HepG2 (cell line): ENCODE measurements around the gene ITPK1. TPM values are rescaled to one million over a fixed set of nuclear protein-coding genes. Genes with fewer than 3 reads are reported as not detected.

ENCODE experiments used
- ASH2L ChIP-seq: fragments of 300-600, 200-600 bp; sonication (generic); IDR thresholded peaks from 2 replicates; pipeline ENCODE4 v1.7.0; 2017; ENCODE audit warnings: low read depth, mild to moderate bottlenecking, moderate library complexity, mixed read lengths, low read length; ENCODE audit not compliant: insufficient read length
- FOXJ3 ChIP-seq: sonication (generic); formaldehyde crosslinking; IDR thresholded peaks from 2 replicates; pipeline ENCODE4 v1.4.0; 2020; ENCODE audit warnings: missing genetic modification reagents, mild to moderate bottlenecking, borderline replicate concordance
- KDM4B ChIP-seq: sonication (generic); formaldehyde crosslinking; IDR thresholded peaks from 2 replicates; pipeline ENCODE4 v1.4.0; 2020; ENCODE audit warnings: missing genetic modification reagents
- MIXL1 ChIP-seq: IDR thresholded peaks from 2 replicates; pipeline ENCODE4 v1.6.1; 2016
- MXD4 ChIP-seq: IDR thresholded peaks from 2 replicates; pipeline ENCODE4 v1.6.1; 2016; ENCODE audit warnings: mild to moderate bottlenecking, missing biosample characterization, missing genetic modification reagents
- NFATC3 ChIP-seq: sonication (generic); formaldehyde crosslinking; IDR thresholded peaks from 2 replicates; pipeline ENCODE4 v1.5.1; 2020; ENCODE audit warnings: mild to moderate bottlenecking, missing genetic modification reagents
- POLR2AphosphoS2 ChIP-seq: IDR thresholded peaks from 2 replicates; pipeline ENCODE4 v1.6.1; 2011; ENCODE audit warnings: low read depth, low read length, improper control_type of control experiment
- RBM22 ChIP-seq: fragments of 200-400 bp; formaldehyde crosslinking; optimal IDR thresholded peaks from 2 replicates; pipeline ENCODE3; 2017; ENCODE audit warnings: mild to moderate bottlenecking, low read length, moderate library complexity
- TBX3 ChIP-seq: fragments of 450-650 bp; IDR thresholded peaks from 2 replicates; pipeline ENCODE4 v1.6.1; 2017; ENCODE audit warnings: antibody characterized with exemption, mild to moderate bottlenecking, inconsistent platforms, borderline replicate concordance
- USF2 ChIP-seq, 2 experiments: sonication (generic) in 1 of 2; formaldehyde crosslinking in 1 of 2; IDR thresholded peaks; 2 replicates each; pipeline versions ENCODE4 v1.5.1 to v1.6.1; 2011 to 2020; ENCODE audit warnings: borderline replicate concordance in 1 of 2, low read depth in 1 of 2, low read length in 1 of 2, mild to moderate bottlenecking in 1 of 2, missing genetic modification reagents in 1 of 2, moderate library complexity in 1 of 2
- ZNF234 ChIP-seq: sonication (generic); formaldehyde crosslinking; conservative IDR thresholded peaks from 2 replicates; pipeline ENCODE4 v1.5.1; 2020; ENCODE audit warnings: mild to moderate bottlenecking, missing genetic modification reagents
- ZNF652 ChIP-seq: IDR thresholded peaks from 2 replicates; pipeline ENCODE4 v1.6.1; 2016; ENCODE audit warnings: low read depth, borderline replicate concordance
- polyA plus RNA-seq, 8 experiments: library from polyadenylated mRNA; depleted of rRNA in 3 of 8; stranded (reverse) in 7 of 8; unstranded in 1 of 8; fragments of >200 nt; fragmentation: Illumina TruSeq in 4 of 8; extraction: Trizol in 4 of 8; gene quantifications; 2 replicates each; pipeline versions ENCODE4 v1.2.1 to v1.2.3, GENCODE V29; 2011 to 2016; ENCODE audit warnings: low read depth in 4 of 8, missing spikeins in 1 of 8, mixed read lengths in 1 of 8; ENCODE audit not compliant: insufficient read depth in 1 of 8
- total RNA-seq, 5 experiments: library from RNA; depleted of rRNA; stranded (reverse); fragments of >200 nt; fragmentation: Illumina TruSeq; extraction: Trizol; gene quantifications; 2 replicates each; pipeline ENCODE4 v1.2.3, GENCODE V29; 2016; ENCODE audit warnings: low read depth in 1 of 5
- TF ChIP-seq, protein P1 (sequence below): sonication (generic); formaldehyde crosslinking; IDR thresholded peaks from 2 replicates; pipeline ENCODE4 v1.4.0; 2020; ENCODE audit warnings: missing genetic modification reagents
- TF ChIP-seq, protein P2 (sequence below): sonication (generic); formaldehyde crosslinking; IDR thresholded peaks from 2 replicates; pipeline ENCODE4 v1.4.0; 2020; ENCODE audit warnings: mild to moderate bottlenecking, missing genetic modification reagents
- TF ChIP-seq, protein P3 (sequence below): sonication (generic); formaldehyde crosslinking; IDR thresholded peaks from 2 replicates; pipeline ENCODE4 v1.4.0; 2020; ENCODE audit warnings: mild to moderate bottlenecking, low read depth, missing genetic modification reagents
- TF ChIP-seq, protein P4 (sequence below), 2 experiments: sonication (generic) in 1 of 2; formaldehyde crosslinking in 1 of 2; IDR thresholded peaks; 2 replicates each; pipeline versions ENCODE4 v1.6.1 to v1.9.0; 2014 to 2022; ENCODE audit warnings: antibody characterized with exemption in 1 of 2, borderline replicate concordance in 1 of 2, inconsistent platforms in 1 of 2, low read depth in 1 of 2, missing genetic modification reagents in 1 of 2

ITPK1 gene
- total and polyA plus RNA-seq, 2 of the 13 experiments (the other 11 are each of a cell fraction or from before 2014, with no cell fraction given): 20.5 to 47.5 TPM

- TF ChIP-seq, protein P1, sequence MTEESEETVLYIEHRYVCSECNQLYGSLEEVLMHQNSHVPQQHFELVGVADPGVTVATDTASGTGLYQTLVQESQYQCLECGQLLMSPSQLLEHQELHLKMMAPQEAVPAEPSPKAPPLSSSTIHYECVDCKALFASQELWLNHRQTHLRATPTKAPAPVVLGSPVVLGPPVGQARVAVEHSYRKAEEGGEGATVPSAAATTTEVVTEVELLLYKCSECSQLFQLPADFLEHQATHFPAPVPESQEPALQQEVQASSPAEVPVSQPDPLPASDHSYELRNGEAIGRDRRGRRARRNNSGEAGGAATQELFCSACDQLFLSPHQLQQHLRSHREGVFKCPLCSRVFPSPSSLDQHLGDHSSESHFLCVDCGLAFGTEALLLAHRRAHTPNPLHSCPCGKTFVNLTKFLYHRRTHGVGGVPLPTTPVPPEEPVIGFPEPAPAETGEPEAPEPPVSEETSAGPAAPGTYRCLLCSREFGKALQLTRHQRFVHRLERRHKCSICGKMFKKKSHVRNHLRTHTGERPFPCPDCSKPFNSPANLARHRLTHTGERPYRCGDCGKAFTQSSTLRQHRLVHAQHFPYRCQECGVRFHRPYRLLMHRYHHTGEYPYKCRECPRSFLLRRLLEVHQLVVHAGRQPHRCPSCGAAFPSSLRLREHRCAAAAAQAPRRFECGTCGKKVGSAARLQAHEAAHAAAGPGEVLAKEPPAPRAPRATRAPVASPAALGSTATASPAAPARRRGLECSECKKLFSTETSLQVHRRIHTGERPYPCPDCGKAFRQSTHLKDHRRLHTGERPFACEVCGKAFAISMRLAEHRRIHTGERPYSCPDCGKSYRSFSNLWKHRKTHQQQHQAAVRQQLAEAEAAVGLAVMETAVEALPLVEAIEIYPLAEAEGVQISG (CRISPR knock-in tag): peak; percentile 56
- TF ChIP-seq MIXL1 (CRISPR knock-in tag) (peak; percentile 77; the same call in 1 of the 2 replicates), FOXJ3 (CRISPR knock-in tag) (peak; percentile 85; the same call in 1 of the 2 replicates), RBM22 (no peak), ASH2L (peak; percentile 51), ZNF652 (CRISPR knock-in tag) (peak; percentile 86), NFATC3 (CRISPR knock-in tag) (no peak), KDM4B (no peak), USF2 (IDR thresholded peaks at IDR 0.05; ENCODE audit: low read depth, low read length) (no peak), USF2 (CRISPR knock-in tag; IDR thresholded peaks at IDR 0.05; ENCODE audit: borderline replicate concordance) (no peak), TBX3 (peak; percentile 65; the same call in 1 of the 2 replicates), ZNF234 (CRISPR knock-in tag) (no peak), POLR2AphosphoS2 (no peak), MXD4 (CRISPR knock-in tag) (no peak)
- TF ChIP-seq, protein P2, sequence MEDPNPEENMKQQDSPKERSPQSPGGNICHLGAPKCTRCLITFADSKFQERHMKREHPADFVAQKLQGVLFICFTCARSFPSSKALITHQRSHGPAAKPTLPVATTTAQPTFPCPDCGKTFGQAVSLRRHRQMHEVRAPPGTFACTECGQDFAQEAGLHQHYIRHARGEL (CRISPR knock-in tag): no peak
- TF ChIP-seq, protein P3, sequence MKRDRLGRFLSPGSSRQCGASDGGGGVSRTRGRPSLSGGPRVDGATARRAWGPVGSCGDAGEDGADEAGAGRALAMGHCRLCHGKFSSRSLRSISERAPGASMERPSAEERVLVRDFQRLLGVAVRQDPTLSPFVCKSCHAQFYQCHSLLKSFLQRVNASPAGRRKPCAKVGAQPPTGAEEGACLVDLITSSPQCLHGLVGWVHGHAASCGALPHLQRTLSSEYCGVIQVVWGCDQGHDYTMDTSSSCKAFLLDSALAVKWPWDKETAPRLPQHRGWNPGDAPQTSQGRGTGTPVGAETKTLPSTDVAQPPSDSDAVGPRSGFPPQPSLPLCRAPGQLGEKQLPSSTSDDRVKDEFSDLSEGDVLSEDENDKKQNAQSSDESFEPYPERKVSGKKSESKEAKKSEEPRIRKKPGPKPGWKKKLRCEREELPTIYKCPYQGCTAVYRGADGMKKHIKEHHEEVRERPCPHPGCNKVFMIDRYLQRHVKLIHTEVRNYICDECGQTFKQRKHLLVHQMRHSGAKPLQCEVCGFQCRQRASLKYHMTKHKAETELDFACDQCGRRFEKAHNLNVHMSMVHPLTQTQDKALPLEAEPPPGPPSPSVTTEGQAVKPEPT: no peak
- TF ChIP-seq, protein P4, sequence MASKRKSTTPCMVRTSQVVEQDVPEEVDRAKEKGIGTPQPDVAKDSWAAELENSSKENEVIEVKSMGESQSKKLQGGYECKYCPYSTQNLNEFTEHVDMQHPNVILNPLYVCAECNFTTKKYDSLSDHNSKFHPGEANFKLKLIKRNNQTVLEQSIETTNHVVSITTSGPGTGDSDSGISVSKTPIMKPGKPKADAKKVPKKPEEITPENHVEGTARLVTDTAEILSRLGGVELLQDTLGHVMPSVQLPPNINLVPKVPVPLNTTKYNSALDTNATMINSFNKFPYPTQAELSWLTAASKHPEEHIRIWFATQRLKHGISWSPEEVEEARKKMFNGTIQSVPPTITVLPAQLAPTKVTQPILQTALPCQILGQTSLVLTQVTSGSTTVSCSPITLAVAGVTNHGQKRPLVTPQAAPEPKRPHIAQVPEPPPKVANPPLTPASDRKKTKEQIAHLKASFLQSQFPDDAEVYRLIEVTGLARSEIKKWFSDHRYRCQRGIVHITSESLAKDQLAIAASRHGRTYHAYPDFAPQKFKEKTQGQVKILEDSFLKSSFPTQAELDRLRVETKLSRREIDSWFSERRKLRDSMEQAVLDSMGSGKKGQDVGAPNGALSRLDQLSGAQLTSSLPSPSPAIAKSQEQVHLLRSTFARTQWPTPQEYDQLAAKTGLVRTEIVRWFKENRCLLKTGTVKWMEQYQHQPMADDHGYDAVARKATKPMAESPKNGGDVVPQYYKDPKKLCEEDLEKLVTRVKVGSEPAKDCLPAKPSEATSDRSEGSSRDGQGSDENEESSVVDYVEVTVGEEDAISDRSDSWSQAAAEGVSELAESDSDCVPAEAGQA (IDR thresholded peaks at IDR 0.05; ENCODE audit: low read depth): peak; percentile 53; the same call in 1 of the 2 replicates
- TF ChIP-seq, protein P4 (CRISPR knock-in tag; IDR thresholded peaks at IDR 0.05; ENCODE audit: borderline replicate concordance): no peak
These were observed 130.8 kb downstream of the ITPK1 start (continued) for GRCh38 chr14:92984896-92985295.
